MM.1S (cell line): ENCODE data around the gene RNF138.

Experiments used
- DNase-seq: peaks from one replicate; pipeline ENCODE4 v3.0.0-alpha.2; 2015
- H2AFZ ChIP-seq: fragments of 300-600 bp; sonication (generic); 2 replicates; pipeline ENCODE4 v1.6.0; 2016; ENCODE audit warnings: antibody characterized with exemption, low read length
- H3F3A ChIP-seq: fragments of 300-600 bp; sonication (generic); 2 replicates; pipeline ENCODE4 v1.6.1; 2016; ENCODE audit warnings: mild to moderate bottlenecking, antibody characterized with exemption, low read length, moderate library complexity, mixed read lengths; ENCODE audit not compliant: insufficient read depth
- H3K27ac ChIP-seq: fragments of 300-600 bp; sonication (generic); 2 replicates; pipeline ENCODE4 v1.5.1; 2016; ENCODE audit warnings: mild to moderate bottlenecking, low read length
- H3K27me3 ChIP-seq: fragments of 300-600 bp; sonication (generic); replicated peaks from 2 replicates; pipeline ENCODE4 v1.6.0; 2016; ENCODE audit warnings: low read length; ENCODE audit not compliant: insufficient read depth
- H3K36me3 ChIP-seq: fragments of 300-600 bp; sonication (generic); replicated peaks from 2 replicates; pipeline ENCODE4 v1.6.1; 2016; ENCODE audit warnings: mild to moderate bottlenecking, low read length, mixed read lengths; ENCODE audit not compliant: insufficient read depth
- H3K4me1 ChIP-seq: fragments of 300-600 bp; sonication (generic); 2 replicates; pipeline ENCODE4 v1.6.1; 2016; ENCODE audit warnings: low read length, mixed read lengths
- H3K4me2 ChIP-seq: fragments of 300-600 bp; sonication (generic); 2 replicates; pipeline ENCODE4 v1.6.0; 2016; ENCODE audit warnings: low read depth, low read length
- H3K4me3 ChIP-seq: fragments of 300-600 bp; sonication (generic); 2 replicates; pipeline ENCODE4 v1.5.1; 2016; ENCODE audit warnings: low read length, mixed read lengths
- H3K79me2 ChIP-seq: fragments of 300-600 bp; sonication (generic); 2 replicates; pipeline ENCODE4 v1.6.1; 2016; ENCODE audit warnings: mixed run types, low read length, mixed read lengths
- H3K9ac ChIP-seq: fragments of 300-600 bp; sonication (generic); 2 replicates; pipeline ENCODE4 v1.6.1; 2016; ENCODE audit warnings: low read length, mixed read lengths
- H3K9me2 ChIP-seq: fragments of 300-600 bp; sonication (generic); replicated peaks from 2 replicates; pipeline ENCODE4 v1.6.1; 2016; ENCODE audit warnings: mild to moderate bottlenecking, low read length, mixed read lengths; ENCODE audit not compliant: insufficient read depth
- H3K9me3 ChIP-seq: fragments of 300-600 bp; sonication (generic); replicated peaks from 2 replicates; pipeline ENCODE4 v1.6.1; 2016; ENCODE audit warnings: mild to moderate bottlenecking, low read length, mixed read lengths; ENCODE audit not compliant: insufficient read depth
- H4K20me1 ChIP-seq: fragments of 300-600 bp; sonication (generic); 2 replicates; pipeline ENCODE4 v1.6.1; 2016; ENCODE audit warnings: mild to moderate bottlenecking, low read length, moderate library complexity, mixed read lengths; ENCODE audit not compliant: insufficient read depth
- EZH2 ChIP-seq: fragments of 300-600 bp; sonication (generic); optimal IDR thresholded peaks from 2 replicates; pipeline ENCODE3; 2017; ENCODE audit warnings: low read depth, mild to moderate bottlenecking, antibody characterized with exemption, low read length, mixed read lengths
- EZH2phosphoT487 ChIP-seq: fragments of 300-600 bp; sonication (generic); IDR thresholded peaks from 2 replicates; pipeline ENCODE4 v1.6.1; 2018; ENCODE audit warnings: antibody characterized with exemption, low read length
- TF ChIP-seq, protein P1 (sequence below): fragments of 300-600 bp; sonication (generic); IDR thresholded peaks from 2 replicates; pipeline ENCODE4 v1.5.1; 2016; ENCODE audit warnings: antibody characterized with exemption, low read length, mixed read lengths

Gene RNF138

DNA sequence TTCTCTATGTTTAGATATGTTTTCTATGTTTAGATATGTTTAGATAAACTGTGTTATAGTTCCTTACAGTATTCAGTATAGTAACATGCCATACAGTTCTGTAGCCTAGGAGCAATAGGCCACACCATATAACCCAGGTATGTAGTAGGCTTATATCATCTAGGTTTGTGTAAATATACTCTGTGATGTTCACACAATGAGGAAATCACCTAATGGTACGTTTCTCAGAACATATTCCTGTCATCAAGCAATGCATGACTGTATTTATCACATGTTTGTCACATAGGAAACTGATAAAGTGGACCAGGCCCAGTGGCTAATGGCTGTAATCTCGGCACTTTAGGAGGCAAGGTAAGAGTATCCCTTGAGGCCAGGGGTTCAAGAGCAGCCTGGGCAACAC is 44.0 kb downstream of the RNF138 start:
- DNase-seq, result no peak
- no peak overlapping the region for H2AFZ ChIP-seq
- no peak overlapping the region for H3K9ac ChIP-seq
- H3K4me2 ChIP-seq, result no peak overlapping the region
- no peaks in the 10 kb centered on the region for H3K27me3 ChIP-seq
- H3K27ac ChIP-seq, result no peak overlapping the region
- no peaks in the 10 kb centered on the region for H3K79me2 ChIP-seq
- H3K9me3 ChIP-seq, result no peaks in the 10 kb centered on the region
- H3K36me3 ChIP-seq, result no peaks in the 10 kb centered on the region
- no peaks in the 10 kb centered on the region for H3K4me1 ChIP-seq
- no peak overlapping the region for H3K4me3 ChIP-seq
- H3K9me2 ChIP-seq, result no peaks in the 10 kb centered on the region
- H4K20me1 ChIP-seq, result no peaks in the 10 kb centered on the region
- no peaks in the 10 kb centered on the region for H3F3A ChIP-seq
- TF ChIP-seq EZH2 (no peak), EZH2phosphoT487 (no peak)
- TF ChIP-seq, protein P1, sequence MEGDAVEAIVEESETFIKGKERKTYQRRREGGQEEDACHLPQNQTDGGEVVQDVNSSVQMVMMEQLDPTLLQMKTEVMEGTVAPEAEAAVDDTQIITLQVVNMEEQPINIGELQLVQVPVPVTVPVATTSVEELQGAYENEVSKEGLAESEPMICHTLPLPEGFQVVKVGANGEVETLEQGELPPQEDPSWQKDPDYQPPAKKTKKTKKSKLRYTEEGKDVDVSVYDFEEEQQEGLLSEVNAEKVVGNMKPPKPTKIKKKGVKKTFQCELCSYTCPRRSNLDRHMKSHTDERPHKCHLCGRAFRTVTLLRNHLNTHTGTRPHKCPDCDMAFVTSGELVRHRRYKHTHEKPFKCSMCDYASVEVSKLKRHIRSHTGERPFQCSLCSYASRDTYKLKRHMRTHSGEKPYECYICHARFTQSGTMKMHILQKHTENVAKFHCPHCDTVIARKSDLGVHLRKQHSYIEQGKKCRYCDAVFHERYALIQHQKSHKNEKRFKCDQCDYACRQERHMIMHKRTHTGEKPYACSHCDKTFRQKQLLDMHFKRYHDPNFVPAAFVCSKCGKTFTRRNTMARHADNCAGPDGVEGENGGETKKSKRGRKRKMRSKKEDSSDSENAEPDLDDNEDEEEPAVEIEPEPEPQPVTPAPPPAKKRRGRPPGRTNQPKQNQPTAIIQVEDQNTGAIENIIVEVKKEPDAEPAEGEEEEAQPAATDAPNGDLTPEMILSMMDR, result no peak

DNA sequence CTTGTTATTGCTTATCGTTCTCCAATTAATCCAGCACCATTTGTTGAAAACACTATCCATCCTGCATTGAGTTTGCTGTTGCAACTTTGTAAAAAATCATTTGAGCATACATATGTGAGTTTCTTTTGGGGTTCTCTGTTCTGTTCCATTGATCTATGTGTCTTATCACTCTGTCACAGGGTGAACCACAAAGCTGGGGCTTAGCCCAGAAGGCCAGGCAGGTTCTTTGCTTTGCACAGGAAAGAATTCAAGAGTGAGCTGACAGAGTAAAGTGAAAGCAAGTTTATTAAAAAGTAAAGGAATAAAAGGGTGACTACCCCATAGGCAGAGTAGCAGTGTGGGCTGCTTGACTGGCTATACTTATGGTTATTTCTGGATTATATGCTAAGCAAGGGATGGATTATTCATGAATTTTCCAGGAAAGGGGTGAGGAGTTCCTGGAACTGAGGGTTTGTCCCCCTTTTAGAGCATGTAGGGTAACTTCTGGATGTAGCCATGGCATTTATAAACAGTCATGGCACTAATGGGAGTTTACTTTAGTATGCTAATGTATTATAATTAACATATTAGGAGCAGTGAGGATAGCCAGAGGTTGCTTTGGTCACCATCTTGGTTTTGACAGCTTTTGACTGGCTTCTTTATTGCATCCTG is 46.8 kb downstream of the RNF138 start:
- H4K20me1 ChIP-seq, result no peaks in the 10 kb centered on the region
- no peak overlapping the region for H3K9ac ChIP-seq
- H3K4me2 ChIP-seq, result no peak overlapping the region
- H3K4me1 ChIP-seq, result no peaks in the 10 kb centered on the region
- TF ChIP-seq, protein P1, result no peak
- TF ChIP-seq EZH2phosphoT487 (no peak), EZH2 (no peak)
- H3K36me3 ChIP-seq, result no peaks in the 10 kb centered on the region
- no peaks in the 10 kb centered on the region for H3K9me2 ChIP-seq
- H3F3A ChIP-seq, result no peaks in the 10 kb centered on the region
- H3K27me3 ChIP-seq, result no peaks in the 10 kb centered on the region
- no peaks in the 10 kb centered on the region for H3K79me2 ChIP-seq
- no peak overlapping the region for H2AFZ ChIP-seq
- no peak overlapping the region for H3K27ac ChIP-seq
- DNase-seq, result no peak
- no peak overlapping the region for H3K4me3 ChIP-seq
- H3K9me3 ChIP-seq, result no peaks in the 10 kb centered on the region

DNA sequence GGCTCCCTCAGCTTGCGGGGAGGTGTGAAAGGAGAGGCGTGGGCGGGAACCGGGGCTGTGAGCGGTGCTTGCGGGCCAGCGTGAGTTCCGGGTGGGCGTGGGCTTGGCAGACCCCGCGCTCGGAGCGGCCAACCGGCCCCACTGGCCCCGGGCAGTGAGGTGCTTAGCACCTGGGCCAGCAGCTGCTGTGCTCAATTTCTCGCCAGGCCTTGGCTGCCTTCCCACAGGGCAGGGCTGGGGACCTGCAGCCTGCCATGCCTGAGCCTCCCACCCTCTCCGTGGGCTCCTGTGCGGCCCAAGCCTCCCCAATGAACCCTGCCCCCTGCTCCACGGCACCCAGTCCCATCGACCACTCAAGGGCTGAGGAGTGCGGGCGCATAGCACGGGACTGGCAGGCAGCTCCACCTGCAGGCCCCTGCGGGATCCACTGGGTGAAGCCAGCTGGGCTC is 48.2 kb downstream of the RNF138 start:
- Histone ChIP-seq H3K9me3 (no peaks in the 10 kb centered on the region), H3K9me2 (no peaks in the 10 kb centered on the region), H3K27ac (no peak overlapping the region), H3K4me3 (no peak overlapping the region), H3K4me2 (no peak overlapping the region), H3K36me3 (no peaks in the 10 kb centered on the region), H2AFZ (no peak overlapping the region), H3F3A (no peaks in the 10 kb centered on the region), H3K4me1 (no peaks in the 10 kb centered on the region), H4K20me1 (no peaks in the 10 kb centered on the region), H3K79me2 (no peaks in the 10 kb centered on the region), H3K9ac (no peak overlapping the region), H3K27me3 (no peaks in the 10 kb centered on the region)
- DNase-seq, result no peak
- TF ChIP-seq EZH2 (no peak), EZH2phosphoT487 (no peak)
- TF ChIP-seq, protein P1, result no peak
